Measurements from ENCODE around the gene SEMA7A. TPM values are rescaled to one million over a fixed set of nuclear protein-coding genes. Genes with fewer than 3 reads are reported as not detected.

SEMA7A gene
- total RNA-seq, 3 donors from 2014 or later = 0.80 to 1.3 (median 0.88) TPM

- intact Hi-C loops (cut with DNase I; ENCODE audit: low total_unique reads) = no loop called here
- H3K9me3 ChIP-seq = no peaks in the 10 kb centered on the region
- H3K27ac ChIP-seq = no peak overlapping the region
- no peak overlapping the region for H3K4me3 ChIP-seq
- no peak for TF ChIP-seq POLR2A (IDR thresholded peaks at IDR 0.05)
- no peak for TF ChIP-seq POLR2AphosphoS5 (IDR thresholded peaks at IDR 0.05)
- TF ChIP-seq, protein P1, sequence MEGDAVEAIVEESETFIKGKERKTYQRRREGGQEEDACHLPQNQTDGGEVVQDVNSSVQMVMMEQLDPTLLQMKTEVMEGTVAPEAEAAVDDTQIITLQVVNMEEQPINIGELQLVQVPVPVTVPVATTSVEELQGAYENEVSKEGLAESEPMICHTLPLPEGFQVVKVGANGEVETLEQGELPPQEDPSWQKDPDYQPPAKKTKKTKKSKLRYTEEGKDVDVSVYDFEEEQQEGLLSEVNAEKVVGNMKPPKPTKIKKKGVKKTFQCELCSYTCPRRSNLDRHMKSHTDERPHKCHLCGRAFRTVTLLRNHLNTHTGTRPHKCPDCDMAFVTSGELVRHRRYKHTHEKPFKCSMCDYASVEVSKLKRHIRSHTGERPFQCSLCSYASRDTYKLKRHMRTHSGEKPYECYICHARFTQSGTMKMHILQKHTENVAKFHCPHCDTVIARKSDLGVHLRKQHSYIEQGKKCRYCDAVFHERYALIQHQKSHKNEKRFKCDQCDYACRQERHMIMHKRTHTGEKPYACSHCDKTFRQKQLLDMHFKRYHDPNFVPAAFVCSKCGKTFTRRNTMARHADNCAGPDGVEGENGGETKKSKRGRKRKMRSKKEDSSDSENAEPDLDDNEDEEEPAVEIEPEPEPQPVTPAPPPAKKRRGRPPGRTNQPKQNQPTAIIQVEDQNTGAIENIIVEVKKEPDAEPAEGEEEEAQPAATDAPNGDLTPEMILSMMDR (IDR thresholded peaks at IDR 0.05) = no peak
- DNase-seq (ENCODE audit: low spot score in 2 of 2) = no peak
- no peaks in the 10 kb centered on the region for H3K27me3 ChIP-seq
- peaks cover 0 to 7% of the 10 kb centered on the region in 2 donors for H3K4me1 ChIP-seq
- no peaks in the 10 kb centered on the region for H3K36me3 ChIP-seq
These were observed 44.3 kb downstream of the SEMA7A start for GRCh38 chr15:74389241-74390048.

- H3K27me3 ChIP-seq = no peaks in the 10 kb centered on the region
- peak overlapping the region; percentile 14 to 66 for H3K27ac ChIP-seq
- intact Hi-C loops (cut with DNase I; ENCODE audit: low total_unique reads) = loop anchor here (1.0 kb wide), 1 partner anchor 49 kb away; no protein-coding TSS in a partner anchor
- no peak for DNase-seq (ENCODE audit: low spot score in 2 of 2)
- TF ChIP-seq POLR2A (IDR thresholded peaks at IDR 0.05) (no peak), POLR2AphosphoS5 (IDR thresholded peaks at IDR 0.05) (no peak)
- TF ChIP-seq, protein P1 (IDR thresholded peaks at IDR 0.05) = no peak
- no peaks in the 10 kb centered on the region for H3K36me3 ChIP-seq
- H3K4me1 ChIP-seq = peaks cover 0 to 13% of the 10 kb centered on the region in 2 donors
- no peak overlapping the region for H3K4me3 ChIP-seq
- no peaks in the 10 kb centered on the region for H3K9me3 ChIP-seq
These were observed 45.3 kb downstream of the SEMA7A start for GRCh38 chr15:74388363-74388951.

DNA sequence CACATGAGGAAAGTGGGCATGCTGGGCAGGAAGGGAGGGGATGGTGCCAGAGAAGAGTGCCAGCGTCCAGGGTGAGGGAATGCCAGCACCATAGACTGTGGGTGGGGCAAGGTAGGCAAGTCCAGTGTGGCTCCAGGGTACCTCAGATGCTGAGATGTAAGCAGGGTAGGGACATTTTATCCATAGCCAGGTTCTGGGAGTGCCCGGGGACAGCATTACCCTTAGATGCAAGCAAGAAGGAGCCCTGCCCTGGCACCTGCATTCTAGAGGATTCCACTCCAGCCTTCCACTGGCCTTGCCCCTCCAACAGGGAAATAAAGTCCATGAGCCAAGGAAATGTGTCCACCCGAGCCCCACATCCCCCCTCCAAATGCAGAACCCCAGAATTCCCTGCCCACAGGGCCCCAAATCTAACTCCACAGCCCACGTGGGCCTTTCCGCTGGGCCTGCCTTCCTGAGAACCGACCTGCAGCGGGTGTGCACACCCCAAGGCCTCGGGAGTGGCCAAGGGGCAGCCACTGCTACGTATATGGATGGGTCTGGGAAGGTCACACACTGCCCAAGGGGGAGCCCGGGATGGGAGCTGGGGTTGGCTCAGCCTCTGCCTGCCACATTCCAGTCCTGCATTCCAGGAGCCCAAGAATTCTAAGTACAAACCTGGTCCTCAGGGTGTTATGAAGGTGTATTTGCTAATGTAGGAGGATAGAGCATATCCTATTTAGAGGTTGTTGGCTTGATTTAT, 46.0 kb downstream of the SEMA7A start:
- Histone ChIP-seq H3K36me3 (no peaks in the 10 kb centered on the region), H3K9me3 (no peaks in the 10 kb centered on the region), H3K27me3 (no peaks in the 10 kb centered on the region), H3K4me1 (peaks cover 0 to 13% of the 10 kb centered on the region in 2 donors), H3K4me3 (no peak overlapping the region), H3K27ac (peak overlapping the region; percentile 14 to 80)
- TF ChIP-seq POLR2A (IDR thresholded peaks at IDR 0.05) (no peak), POLR2AphosphoS5 (IDR thresholded peaks at IDR 0.05) (no peak)
- TF ChIP-seq, protein P1 (IDR thresholded peaks at IDR 0.05) = no peak
- DNase-seq (ENCODE audit: low spot score in 2 of 2) = peak in 1 of 2 donors; percentile 62
- intact Hi-C loops (cut with DNase I; ENCODE audit: low total_unique reads) = loop anchor here (1.0 kb wide), 1 partner anchor 50 kb away; no protein-coding TSS in a partner anchor

- H3K4me1 ChIP-seq = peaks cover 0 to 13% of the 10 kb centered on the region in 2 donors
- TF ChIP-seq POLR2AphosphoS5 (IDR thresholded peaks at IDR 0.05) = no peak
- DNase-seq (ENCODE audit: low spot score in 2 of 2) = peak in 1 of 2 donors; percentile 52
- no peak overlapping the region for H3K4me3 ChIP-seq
- intact Hi-C loops (cut with DNase I; ENCODE audit: low total_unique reads) = no loop called here
- no peaks in the 10 kb centered on the region for H3K36me3 ChIP-seq
- peak overlapping the region; percentile 14 to 80 for H3K27ac ChIP-seq
- no peaks in the 10 kb centered on the region for H3K9me3 ChIP-seq
- H3K27me3 ChIP-seq = no peaks in the 10 kb centered on the region
These were observed 46.6 kb downstream of the SEMA7A start for GRCh38 chr15:74387141-74387541.

- DNase-seq (ENCODE audit: low spot score in 2 of 2) = no peak
- TF ChIP-seq POLR2AphosphoS5 (IDR thresholded peaks at IDR 0.05) (no peak), POLR2A (IDR thresholded peaks at IDR 0.05) (no peak)
- TF ChIP-seq, protein P1 (IDR thresholded peaks at IDR 0.05) = no peak
- Histone ChIP-seq H3K4me1 (peaks cover 0 to 13% of the 10 kb centered on the region in 2 donors), H3K36me3 (no peaks in the 10 kb centered on the region), H3K27me3 (no peaks in the 10 kb centered on the region), H3K27ac (peak overlapping the region; percentile 14 to 80), H3K4me3 (no peak overlapping the region), H3K9me3 (no peaks in the 10 kb centered on the region)
- intact Hi-C loops (cut with DNase I; ENCODE audit: low total_unique reads) = no loop called here
These were observed 47.1 kb downstream of the SEMA7A start for GRCh38 chr15:74386496-74387140.
